ENCODE results near the gene EGLN1.

The EGLN1 gene

DNA sequence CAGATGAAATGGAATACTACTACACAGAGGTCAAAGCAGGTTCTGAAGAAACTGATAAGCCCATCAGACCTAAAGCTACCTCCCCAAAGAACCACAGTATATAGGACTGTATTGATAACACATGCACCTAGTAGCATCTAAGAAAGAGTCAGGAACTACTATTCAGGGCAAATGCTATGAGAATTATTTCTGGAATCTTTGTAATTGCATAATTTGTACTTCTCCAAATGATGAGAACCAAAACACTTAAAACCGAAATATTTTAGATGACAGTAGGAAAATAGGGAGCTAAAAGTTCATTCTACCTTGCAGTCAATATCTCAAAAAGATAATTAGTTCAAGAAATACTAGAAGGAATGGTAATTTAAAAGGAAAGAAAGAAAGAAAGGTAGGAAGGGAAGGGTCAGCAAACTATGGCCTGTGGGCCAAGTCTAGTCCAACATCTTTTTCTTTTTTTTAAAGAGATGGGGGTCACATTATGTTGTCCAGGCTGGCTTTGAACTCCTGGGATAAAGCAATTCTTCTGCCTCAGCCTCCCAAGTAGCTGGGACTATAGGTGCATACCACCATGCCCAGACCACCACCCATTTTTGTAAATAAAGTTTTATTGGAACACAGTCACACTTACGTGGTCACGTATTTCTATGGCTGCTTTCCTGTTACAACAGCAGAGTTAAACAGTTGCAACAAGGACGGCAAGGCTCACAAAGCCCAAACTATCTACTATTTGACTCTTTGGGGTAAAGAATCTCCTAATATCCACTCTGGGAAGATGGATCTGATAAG lies 24.0 kb downstream of the EGLN1 start:
- Mint-ChIP-seq H3K4me3 (no peak overlapping the region), H3K4me1 (ENCODE audit: low read depth) (peaks cover 15% of the 10 kb centered on the region), H3K27ac (no peak overlapping the region)

DNA sequence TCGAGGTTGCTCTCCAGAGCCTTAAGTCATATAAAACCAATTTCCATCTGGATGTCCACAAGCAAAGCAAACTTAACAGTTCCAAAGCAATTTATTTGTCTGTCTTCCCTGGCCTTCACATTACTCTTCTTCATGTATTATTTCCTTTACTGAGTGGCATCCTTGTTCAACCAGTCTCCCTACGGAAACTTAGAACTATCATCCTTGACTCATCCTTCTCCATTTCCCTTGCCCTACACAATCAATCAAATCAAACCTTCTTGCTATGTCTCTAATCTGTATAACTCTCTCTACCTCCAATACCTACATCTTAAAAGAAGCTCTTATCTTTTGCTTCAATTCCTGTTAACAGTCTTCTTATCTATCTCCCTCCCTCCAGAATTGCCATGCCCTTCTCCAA lies 25.4 kb downstream of the EGLN1 start:
- Mint-ChIP-seq H3K4me3 (no peak overlapping the region), H3K4me1 (ENCODE audit: low read depth) (peaks cover 14% of the 10 kb centered on the region), H3K27ac (no peak overlapping the region), H3K27me3 (ENCODE audit: low read depth) (no peaks in the 10 kb centered on the region), H3K9me3 (no peaks in the 10 kb centered on the region), H3K36me3 (ENCODE audit: low read depth) (peaks cover 7% of the 10 kb centered on the region)
- DNase-seq (ENCODE audit: low spot score) = no peak

More for the DNA sequence above, 24.0 kb downstream of the EGLN1 start:
- Mint-ChIP-seq H3K36me3 (ENCODE audit: low read depth) (peaks cover 12% of the 10 kb centered on the region), H3K27me3 (ENCODE audit: low read depth) (no peaks in the 10 kb centered on the region), H3K9me3 (no peaks in the 10 kb centered on the region)
- DNase-seq (ENCODE audit: low spot score) = no peak

DNA sequence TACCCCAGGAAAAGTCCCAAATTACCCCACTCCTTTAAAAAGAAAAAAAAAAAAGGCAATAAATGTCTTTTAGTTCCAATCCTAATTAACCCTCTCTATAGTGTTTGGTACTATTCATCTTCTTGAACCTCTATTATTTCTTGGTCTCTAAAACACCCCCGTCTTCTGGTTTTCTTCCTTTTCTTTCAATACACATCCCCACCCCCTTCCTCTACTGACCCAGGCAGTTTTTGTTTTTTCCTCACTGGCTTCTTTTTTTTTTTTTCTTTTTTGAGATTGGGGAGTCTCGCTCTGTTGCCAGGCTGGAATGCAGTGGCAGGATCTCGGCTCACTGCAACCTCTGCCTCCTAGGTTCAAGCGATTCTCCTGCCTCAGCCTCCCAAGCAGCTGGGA lies 26.1 kb downstream of the EGLN1 start:
- peaks cover 17% of the 10 kb centered on the region for H3K4me1 Mint-ChIP-seq (ENCODE audit: low read depth)
- H3K36me3 Mint-ChIP-seq (ENCODE audit: low read depth) = peaks cover 5% of the 10 kb centered on the region
- H3K27me3 Mint-ChIP-seq (ENCODE audit: low read depth) = no peaks in the 10 kb centered on the region
- no peak overlapping the region for H3K4me3 Mint-ChIP-seq
- H3K27ac Mint-ChIP-seq = no peak overlapping the region
- H3K9me3 Mint-ChIP-seq = no peaks in the 10 kb centered on the region
- no peak for DNase-seq (ENCODE audit: low spot score)

DNA sequence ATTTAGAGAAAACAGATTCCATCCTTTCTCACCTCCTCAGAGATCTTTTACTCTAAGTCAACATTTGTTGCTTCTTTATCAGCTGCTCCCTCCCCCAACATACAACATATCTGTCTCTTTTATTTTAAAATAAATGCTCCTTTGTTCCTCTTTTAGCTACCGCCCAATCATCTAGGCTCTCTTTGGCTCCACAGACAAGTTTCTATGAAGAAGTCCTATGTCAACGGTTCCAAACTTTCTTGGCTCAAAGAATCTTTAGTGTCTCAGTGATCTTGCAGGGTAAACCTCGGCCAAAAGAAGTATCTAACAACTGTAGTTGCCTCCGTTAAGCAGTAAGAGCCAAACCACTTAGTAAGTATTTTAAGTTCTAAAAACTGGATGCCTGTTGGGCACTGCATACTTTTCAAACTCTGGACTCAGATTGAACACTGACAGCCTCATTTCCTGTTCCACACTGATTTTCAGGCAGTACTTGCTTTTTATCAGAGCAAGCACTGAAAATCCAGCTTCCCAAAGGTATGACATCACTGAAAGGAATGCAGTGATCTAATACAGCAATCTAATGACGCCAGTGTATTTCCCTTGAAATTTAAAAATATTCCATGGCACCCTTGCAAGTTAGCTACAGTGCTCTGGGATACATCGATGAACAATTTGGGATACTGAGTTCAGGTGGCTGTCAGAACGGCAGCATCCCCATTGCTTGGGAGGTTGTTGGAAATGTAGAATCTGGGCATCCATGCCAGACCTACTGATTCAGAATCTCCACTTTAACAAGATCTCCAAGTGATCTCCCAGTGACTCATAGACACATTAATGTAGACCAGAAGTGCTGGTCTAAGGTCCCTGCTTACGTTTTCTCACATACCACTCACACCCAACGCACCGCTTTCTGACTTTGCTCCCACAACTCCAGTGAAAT lies 26.8 kb downstream of the EGLN1 start:
- no peak for DNase-seq (ENCODE audit: low spot score)

GRCh38 chr1:231393668-231394067 lies 28.4 kb downstream of the EGLN1 start:
- Mint-ChIP-seq H3K4me3 (no peak overlapping the region), H3K4me1 (ENCODE audit: low read depth) (peaks cover 32% of the 10 kb centered on the region), H3K27me3 (ENCODE audit: low read depth) (no peaks in the 10 kb centered on the region), H3K9me3 (no peaks in the 10 kb centered on the region), H3K36me3 (ENCODE audit: low read depth) (peaks cover 12% of the 10 kb centered on the region), H3K27ac (no peak overlapping the region)
- DNase-seq (ENCODE audit: low spot score) = no peak

More for the DNA sequence above, 26.8 kb downstream of the EGLN1 start:
- no peaks in the 10 kb centered on the region for H3K27me3 Mint-ChIP-seq (ENCODE audit: low read depth)
- H3K4me3 Mint-ChIP-seq = no peak overlapping the region
- peaks cover 23% of the 10 kb centered on the region for H3K4me1 Mint-ChIP-seq (ENCODE audit: low read depth)
- H3K9me3 Mint-ChIP-seq = no peaks in the 10 kb centered on the region
- H3K27ac Mint-ChIP-seq = no peak overlapping the region
- H3K36me3 Mint-ChIP-seq (ENCODE audit: low read depth) = peaks cover 7% of the 10 kb centered on the region

GRCh38 chr1:231392389-231393131 lies 29.5 kb downstream of the EGLN1 start:
- H3K36me3 Mint-ChIP-seq (ENCODE audit: low read depth) = peaks cover 15% of the 10 kb centered on the region
- no peak overlapping the region for H3K27ac Mint-ChIP-seq
- peaks cover 39% of the 10 kb centered on the region for H3K4me1 Mint-ChIP-seq (ENCODE audit: low read depth)
- no peak overlapping the region for H3K4me3 Mint-ChIP-seq
- H3K27me3 Mint-ChIP-seq (ENCODE audit: low read depth) = no peaks in the 10 kb centered on the region
- no peaks in the 10 kb centered on the region for H3K9me3 Mint-ChIP-seq
- DNase-seq (ENCODE audit: low spot score) = no peak

GRCh38 chr1:231390071-231390470 lies 32.0 kb downstream of the EGLN1 start:
- no peak overlapping the region for H3K27ac Mint-ChIP-seq
- H3K36me3 Mint-ChIP-seq (ENCODE audit: low read depth) = peaks cover 14% of the 10 kb centered on the region
- no peaks in the 10 kb centered on the region for H3K27me3 Mint-ChIP-seq (ENCODE audit: low read depth)
- no peaks in the 10 kb centered on the region for H3K9me3 Mint-ChIP-seq
- H3K4me1 Mint-ChIP-seq (ENCODE audit: low read depth) = peaks cover 31% of the 10 kb centered on the region
- H3K4me3 Mint-ChIP-seq = no peak overlapping the region
- no peak for DNase-seq (ENCODE audit: low spot score)

GRCh38 chr1:231387770-231388669 lies 34.1 kb downstream of the EGLN1 start:
- Mint-ChIP-seq H3K4me3 (no peak overlapping the region), H3K9me3 (no peaks in the 10 kb centered on the region), H3K27ac (peak overlapping the region; percentile 19), H3K27me3 (ENCODE audit: low read depth) (no peaks in the 10 kb centered on the region), H3K36me3 (ENCODE audit: low read depth) (peaks cover 14% of the 10 kb centered on the region), H3K4me1 (ENCODE audit: low read depth) (peaks cover 29% of the 10 kb centered on the region)
- DNase-seq (ENCODE audit: low spot score) = no peak

DNA sequence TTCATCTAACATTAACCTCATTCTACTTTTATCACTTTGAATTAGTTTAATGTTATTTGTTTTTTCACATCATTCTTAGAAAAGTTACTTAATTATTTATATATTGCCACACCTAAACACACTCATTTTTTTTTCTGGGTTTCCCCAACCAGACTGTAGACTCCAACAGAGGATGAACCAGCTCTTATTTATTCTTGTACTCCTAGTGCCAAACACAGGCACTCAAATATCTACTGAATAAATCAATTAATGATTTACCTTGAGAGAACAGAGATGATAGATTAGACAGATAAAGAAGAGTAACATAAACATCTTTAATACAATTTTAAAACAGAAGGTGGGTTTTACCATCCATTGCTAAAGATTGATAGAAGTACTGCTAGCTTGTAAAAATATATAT lies 35.6 kb downstream of the EGLN1 start:
- no peak overlapping the region for H3K27ac Mint-ChIP-seq
- no peaks in the 10 kb centered on the region for H3K9me3 Mint-ChIP-seq
- DNase-seq (ENCODE audit: low spot score) = no peak
- no peak overlapping the region for H3K4me3 Mint-ChIP-seq
- H3K27me3 Mint-ChIP-seq (ENCODE audit: low read depth) = no peaks in the 10 kb centered on the region
- H3K36me3 Mint-ChIP-seq (ENCODE audit: low read depth) = peaks cover 14% of the 10 kb centered on the region
- H3K4me1 Mint-ChIP-seq (ENCODE audit: low read depth) = peaks cover 28% of the 10 kb centered on the region

GRCh38 chr1:231385416-231385748 lies 36.7 kb downstream of the EGLN1 start:
- Mint-ChIP-seq H3K4me3 (no peak overlapping the region), H3K4me1 (ENCODE audit: low read depth) (peaks cover 19% of the 10 kb centered on the region), H3K36me3 (ENCODE audit: low read depth) (peaks cover 12% of the 10 kb centered on the region), H3K27me3 (ENCODE audit: low read depth) (no peaks in the 10 kb centered on the region), H3K27ac (no peak overlapping the region), H3K9me3 (no peaks in the 10 kb centered on the region)
- no peak for DNase-seq (ENCODE audit: low spot score)

DNA sequence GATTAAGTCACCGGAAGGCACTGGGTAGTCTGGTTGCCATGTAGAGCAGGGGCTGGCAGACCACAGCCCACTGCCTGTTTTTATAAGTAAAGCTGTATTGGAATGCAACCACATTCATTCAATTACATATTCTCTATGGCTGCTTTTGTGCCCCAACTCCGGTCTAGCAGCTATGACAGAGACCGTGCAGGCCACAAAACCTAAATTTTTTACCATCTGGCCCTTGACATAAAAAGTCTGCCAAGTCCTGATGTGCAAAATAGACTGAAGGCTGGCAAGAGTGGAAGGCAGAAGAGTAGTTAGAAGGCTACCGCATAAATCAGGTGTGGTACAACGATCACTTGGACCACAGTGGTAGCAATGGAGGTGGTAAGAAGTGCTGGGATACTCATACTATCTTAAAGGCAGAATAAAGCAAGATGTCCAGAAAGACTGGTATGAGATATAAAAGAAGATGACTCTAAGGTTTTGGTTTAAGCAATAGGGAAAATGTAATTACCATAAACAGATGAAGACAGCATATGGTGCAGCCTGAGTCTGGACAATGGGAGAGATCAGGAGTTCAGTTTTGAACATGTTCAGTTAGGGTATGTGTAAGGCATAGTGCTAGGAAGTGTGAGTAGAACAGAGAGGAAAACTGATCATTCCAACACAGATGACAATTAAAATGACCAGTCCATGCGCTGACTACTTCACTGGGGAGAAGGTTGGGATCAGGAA lies 37.2 kb downstream of the EGLN1 start:
- H3K27ac Mint-ChIP-seq = no peak overlapping the region
- no peak overlapping the region for H3K4me3 Mint-ChIP-seq
- peaks cover 16% of the 10 kb centered on the region for H3K4me1 Mint-ChIP-seq (ENCODE audit: low read depth)
- H3K36me3 Mint-ChIP-seq (ENCODE audit: low read depth) = peaks cover 10% of the 10 kb centered on the region
- no peaks in the 10 kb centered on the region for H3K9me3 Mint-ChIP-seq
- no peak for DNase-seq (ENCODE audit: low spot score)
- no peaks in the 10 kb centered on the region for H3K27me3 Mint-ChIP-seq (ENCODE audit: low read depth)

DNA sequence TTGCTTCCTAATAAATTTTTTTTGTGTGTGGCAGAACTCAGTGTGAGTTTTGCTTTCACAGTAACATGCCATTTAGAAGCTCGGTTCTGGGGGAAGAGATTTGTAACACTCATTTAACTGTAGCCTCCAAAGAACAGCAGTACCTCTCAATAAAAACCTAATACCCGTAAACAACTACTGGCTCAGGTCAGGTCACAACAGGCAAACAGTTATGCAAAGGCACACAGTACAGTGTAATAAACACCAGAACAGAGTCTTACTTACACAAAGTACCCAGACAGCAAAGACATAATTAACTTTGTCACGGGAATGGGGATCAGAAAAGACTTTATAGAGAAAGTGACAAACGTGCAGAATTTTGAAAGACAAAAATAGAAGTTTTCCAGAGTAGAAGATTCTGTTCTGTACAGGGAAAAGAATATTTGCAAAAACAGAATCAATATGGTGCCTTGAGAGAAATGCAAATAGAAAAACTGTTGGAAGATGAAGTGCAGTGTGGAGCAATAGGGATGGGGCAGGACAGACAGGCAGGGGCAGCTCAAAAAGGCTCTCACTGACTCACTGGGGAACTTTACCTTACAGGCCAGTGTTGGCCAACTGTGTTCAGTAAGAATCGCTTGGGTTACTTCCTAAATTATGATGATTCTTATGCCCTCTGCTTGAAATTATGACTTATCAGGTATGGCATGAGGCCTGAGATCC lies 38.8 kb downstream of the EGLN1 start:
- no peaks in the 10 kb centered on the region for H3K27me3 Mint-ChIP-seq (ENCODE audit: low read depth)
- H3K4me3 Mint-ChIP-seq = no peak overlapping the region
- H3K9me3 Mint-ChIP-seq = no peaks in the 10 kb centered on the region
- H3K36me3 Mint-ChIP-seq (ENCODE audit: low read depth) = peaks cover 8% of the 10 kb centered on the region
- DNase-seq (ENCODE audit: low spot score) = no peak
- no peak overlapping the region for H3K27ac Mint-ChIP-seq
- peaks cover 15% of the 10 kb centered on the region for H3K4me1 Mint-ChIP-seq (ENCODE audit: low read depth)

Data from T-helper 2 cell treated with Interferon-gamma antibody and Interleukin-4, amounts not matched to agents 5 μg/mL and 100 μg/mL, for 36 hours (primary cell).